GM19193 (cell line): Measurements from ENCODE around the gene PSMD14.

ENCODE experiments used
- POLR2A ChIP-seq: IDR thresholded peaks from 4 replicates; pipeline ENCODE4 v1.6.1; 2011; ENCODE audit not compliant: insufficient read depth, insufficient read length; ENCODE audit errors: extremely low read depth

Gene PSMD14

GRCh38 chr2:161415034-161415986 lies 107.1 kb downstream of the PSMD14 start:
- no peak for TF ChIP-seq POLR2A

DNA sequence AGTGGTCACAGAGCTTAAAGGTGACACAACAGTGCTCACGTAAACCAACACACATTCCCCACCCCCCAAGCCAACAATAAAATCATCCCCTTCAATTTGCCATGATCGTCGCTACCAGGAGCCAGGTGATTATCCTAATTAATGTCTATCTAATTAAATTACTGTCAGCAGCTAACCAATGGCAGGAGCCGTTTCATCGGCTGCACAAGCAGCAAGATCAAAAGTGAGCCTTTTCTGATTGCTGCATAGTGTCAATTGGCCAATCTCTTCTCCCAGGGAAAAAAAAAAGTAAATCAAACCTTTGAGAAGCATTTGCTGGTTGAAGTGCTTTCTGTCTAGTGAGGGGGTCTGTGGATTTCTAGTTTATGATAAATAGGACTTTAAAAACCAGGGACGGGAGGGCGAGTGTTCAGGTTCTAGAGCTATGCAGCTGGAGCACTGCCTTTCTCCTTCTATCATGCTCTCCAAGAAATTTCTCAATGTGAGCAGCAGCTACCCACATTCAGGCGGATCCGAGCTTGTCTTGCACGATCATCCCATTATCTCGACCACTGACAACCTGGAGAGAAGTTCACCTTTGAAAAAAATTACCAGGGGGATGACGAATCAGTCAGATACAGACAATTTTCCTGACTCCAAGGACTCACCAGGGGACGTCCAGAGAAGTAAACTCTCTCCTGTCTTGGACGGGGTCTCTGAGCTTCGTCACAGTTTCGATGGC lies 107.9 kb downstream of the PSMD14 start, which contains the start of gene TBR1:
TSS of gene TBR1 (plus strand) at position 311 of the 721 bp plus-strand sequence. CDS start at position 425, 114 bp downstream.
- TF ChIP-seq POLR2A, result no peak

GRCh38 chr2:161416708-161417437 lies 108.6 kb downstream of the PSMD14 start:
- no peak for TF ChIP-seq POLR2A

DNA sequence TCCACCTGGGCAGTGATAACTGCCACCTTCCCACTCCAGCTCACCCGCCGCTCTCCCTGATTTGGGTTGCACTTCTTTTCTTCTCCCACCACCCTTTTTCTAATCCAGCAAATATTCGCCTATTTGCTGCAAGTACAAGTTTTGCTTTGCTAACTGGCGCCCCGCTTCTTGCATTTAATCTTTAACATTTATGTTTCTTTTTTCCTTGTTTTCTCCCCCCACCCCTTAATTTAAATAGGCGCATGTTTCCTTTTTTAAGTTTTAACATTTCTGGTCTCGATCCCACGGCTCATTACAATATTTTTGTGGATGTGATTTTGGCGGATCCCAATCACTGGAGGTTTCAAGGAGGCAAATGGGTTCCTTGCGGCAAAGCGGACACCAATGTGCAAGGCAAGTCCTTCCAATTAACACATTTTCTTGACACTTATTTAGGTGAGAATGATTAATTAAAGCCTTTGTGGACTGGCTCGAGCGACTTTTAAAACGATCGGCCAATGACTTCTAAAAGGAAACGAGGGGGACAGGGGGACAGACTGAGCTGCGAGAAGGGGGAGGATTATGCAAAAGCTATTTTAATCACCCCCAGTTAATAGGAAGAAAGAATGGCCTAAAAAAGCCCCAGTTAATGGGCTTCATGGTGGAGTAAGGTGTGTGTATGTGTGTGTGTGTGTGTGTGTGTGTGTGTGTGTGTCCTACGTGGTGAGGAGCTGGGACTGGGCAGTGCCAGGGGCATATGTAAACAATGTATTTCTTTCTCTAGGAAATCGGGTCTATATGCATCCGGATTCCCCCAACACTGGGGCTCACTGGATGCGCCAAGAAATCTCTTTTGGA lies 109.4 kb downstream of the PSMD14 start:
- TF ChIP-seq POLR2A, result no peak

DNA sequence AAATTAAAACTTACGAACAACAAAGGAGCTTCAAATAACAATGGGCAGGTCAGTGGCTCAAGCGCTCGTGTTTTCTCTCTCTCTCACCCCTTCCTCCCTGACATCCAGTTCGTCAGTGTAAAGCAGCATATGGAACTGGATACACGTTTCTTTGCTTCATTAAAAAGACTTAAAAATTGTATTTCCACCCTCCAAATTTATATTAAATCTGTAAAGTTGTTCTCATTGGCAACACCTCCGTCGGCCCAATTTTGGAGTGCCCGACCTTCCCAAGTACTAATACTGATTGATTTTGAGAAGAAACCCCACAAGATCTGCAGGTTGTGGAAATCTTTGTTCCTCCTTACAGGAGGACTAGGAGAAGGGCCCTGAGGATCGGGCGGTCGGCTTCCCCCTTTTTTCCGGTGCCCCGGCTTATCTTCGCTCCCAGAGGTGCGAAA lies 110.1 kb downstream of the PSMD14 start:
- no peak for TF ChIP-seq POLR2A

- TF ChIP-seq POLR2A, result no peak
Measured at GRCh38 chr2:161418715-161419637, 110.8 kb downstream of the PSMD14 start.

DNA sequence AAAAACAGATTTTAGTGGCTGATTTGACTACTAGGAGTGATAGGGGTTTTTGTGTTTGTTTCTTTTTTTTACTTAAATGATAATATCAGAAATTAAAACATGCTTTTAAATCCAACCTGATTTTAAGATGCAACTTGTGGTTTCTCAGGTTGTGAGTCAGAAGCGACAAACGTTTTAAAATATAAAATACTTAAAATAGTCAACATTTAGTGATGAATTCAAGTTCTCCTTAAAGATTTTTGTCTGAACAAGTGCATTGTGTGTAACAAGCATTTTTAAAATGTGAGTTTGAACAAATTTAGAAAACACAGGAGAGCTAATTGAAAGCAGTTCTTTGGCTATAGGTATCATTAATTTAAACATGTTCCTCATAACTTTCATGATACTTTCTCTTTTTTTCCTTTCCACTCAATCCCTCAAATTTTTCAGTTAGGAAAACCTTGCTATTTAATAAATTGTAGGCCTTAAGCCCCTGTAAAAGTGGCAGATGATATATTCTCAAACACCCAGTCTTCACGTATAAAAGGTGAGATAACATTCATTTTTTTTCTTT lies 111.5 kb downstream of the PSMD14 start:
- TF ChIP-seq POLR2A, result no peak

DNA sequence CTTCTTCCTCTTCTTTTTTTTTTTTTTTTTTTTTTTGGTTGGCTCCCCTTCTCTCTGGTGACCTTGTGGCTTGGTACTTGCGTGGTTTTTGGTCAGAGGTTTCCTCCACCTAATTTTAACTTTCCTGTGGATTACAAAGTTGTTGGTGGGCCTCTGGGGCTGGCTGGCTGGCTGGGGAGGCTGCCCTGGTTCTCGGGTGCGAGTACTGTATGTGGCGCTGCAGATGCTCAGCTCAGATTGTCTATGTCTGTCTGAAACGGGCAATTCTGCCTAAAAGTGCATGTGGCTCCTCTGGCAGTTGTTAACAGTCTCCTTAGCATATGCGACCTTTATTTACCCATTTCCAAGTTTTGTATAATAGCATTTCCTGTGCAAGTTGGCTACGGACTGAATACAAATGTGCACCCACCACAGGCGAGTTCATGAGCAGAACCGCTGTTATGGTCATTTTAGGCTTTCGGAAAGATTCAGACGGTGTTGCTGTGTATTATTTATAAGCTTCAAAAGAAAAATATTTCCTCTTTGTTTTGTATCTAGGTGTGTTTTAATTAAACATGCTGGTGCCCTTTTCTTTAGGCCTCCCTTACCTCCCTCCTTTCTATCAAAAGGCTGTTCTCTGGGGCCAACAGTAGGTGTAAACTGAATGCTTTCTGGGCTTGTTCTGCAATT lies 112.3 kb downstream of the PSMD14 start:
- TF ChIP-seq POLR2A, result no peak

GRCh38 chr2:161421686-161422085 lies 113.5 kb downstream of the PSMD14 start:
- no peak for TF ChIP-seq POLR2A

DNA sequence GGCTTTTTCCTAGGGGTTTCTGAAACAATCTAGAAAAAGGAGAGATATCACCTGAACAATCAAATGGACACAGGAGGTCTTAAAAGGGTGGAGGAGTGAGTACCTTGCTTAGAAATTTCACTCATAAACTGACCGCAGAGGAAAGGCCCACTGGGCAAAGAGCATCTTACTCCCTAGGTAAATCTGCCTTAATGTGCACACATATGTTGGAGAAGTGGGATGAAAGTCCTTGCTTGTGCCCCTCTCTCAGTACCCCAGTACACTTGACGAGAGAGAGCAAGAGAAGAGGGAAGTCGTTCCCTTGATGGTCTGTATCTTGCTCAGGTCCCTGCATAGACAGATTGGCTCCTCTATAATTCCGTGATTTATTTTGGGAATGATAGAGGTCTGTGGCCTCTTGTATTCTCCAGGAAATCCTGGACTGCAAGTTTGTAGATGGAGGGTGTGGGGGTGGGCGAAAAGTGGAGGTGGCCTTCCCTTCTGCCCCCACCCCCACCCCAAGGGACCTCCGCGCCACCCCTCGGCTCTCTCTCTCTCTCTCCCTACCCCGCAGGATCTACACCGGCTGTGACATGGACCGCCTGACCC lies 114.7 kb downstream of the PSMD14 start:
- no peak for TF ChIP-seq POLR2A

DNA sequence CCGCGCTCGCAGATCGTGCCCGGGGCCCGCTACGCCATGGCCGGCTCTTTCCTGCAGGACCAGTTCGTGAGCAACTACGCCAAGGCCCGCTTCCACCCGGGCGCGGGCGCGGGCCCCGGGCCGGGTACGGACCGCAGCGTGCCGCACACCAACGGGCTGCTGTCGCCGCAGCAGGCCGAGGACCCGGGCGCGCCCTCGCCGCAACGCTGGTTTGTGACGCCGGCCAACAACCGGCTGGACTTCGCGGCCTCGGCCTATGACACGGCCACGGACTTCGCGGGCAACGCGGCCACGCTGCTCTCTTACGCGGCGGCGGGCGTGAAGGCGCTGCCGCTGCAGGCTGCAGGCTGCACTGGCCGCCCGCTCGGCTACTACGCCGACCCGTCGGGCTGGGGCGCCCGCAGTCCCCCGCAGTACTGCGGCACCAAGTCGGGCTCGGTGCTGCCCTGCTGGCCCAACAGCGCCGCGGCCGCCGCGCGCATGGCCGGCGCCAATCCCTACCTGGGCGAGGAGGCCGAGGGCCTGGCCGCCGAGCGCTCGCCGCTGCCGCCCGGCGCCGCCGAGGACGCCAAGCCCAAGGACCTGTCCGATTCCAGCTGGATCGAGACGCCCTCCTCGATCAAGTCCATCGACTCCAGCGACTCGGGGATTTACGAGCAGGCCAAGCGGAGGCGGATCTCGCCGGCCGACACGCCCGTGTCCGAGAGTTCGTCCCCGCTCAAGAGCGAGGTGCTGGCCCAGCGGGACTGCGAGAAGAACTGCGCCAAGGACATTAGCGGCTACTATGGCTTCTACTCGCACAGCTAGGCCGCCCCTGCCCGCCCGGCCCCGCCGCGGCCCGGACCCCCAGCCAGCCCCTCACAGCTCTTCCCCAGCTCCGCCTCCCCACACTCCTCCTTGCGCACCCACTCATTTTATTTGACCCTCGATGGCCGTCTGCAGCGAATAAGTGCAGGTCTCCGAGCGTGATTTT lies 115.5 kb downstream of the PSMD14 start:
- TF ChIP-seq POLR2A, result no peak
